ENCODE results near the gene KLF11.

DNA sequence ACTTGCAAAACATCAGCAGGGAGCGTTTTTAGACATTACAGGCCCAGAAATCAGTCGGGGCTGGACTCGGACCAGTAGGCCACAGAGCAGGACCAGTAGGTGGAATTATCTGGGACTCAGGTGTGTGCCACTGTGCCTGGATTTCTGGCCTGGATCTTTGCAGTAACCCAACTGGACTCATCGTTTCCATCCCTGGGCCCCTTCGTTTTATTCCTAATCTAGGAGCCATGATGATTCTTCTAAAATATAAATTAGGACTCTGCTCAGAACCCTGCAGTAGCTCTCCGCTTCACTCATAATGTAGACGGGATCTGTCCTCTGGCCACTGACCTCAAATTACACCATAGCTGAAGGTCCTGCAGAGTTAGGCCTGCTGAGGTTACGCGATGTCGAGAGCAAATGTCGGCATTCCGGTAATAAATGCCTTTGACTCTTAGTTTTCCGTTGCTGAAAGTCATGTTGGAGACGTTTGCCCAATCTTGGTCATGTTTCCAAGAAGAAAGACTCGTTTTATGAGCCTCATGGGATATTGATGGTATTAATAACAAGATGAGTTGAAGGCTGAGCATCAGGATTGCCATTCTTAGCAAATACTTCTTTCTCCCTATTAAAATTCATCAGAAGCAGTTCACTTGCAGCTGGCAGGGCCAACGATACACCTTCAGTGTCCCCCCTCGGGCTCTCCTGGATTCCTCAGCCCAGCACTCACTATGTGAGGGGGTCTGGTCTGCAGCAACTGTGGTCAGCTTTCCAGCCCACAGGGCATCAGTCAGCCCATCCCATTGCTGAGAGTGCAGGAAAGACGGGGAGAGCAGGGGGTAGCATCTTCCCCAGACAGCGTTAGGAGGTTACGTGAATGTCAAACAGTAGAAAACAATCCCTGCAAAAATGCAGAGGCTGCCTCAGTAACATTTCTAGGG is 39.9 kb upstream of the KLF11 start:
- TF ChIP-seq BHLHE40 (IDR thresholded peaks at IDR 0.05; ENCODE audit: low read depth, low read length) = no peak
- TF ChIP-seq, protein P1, sequence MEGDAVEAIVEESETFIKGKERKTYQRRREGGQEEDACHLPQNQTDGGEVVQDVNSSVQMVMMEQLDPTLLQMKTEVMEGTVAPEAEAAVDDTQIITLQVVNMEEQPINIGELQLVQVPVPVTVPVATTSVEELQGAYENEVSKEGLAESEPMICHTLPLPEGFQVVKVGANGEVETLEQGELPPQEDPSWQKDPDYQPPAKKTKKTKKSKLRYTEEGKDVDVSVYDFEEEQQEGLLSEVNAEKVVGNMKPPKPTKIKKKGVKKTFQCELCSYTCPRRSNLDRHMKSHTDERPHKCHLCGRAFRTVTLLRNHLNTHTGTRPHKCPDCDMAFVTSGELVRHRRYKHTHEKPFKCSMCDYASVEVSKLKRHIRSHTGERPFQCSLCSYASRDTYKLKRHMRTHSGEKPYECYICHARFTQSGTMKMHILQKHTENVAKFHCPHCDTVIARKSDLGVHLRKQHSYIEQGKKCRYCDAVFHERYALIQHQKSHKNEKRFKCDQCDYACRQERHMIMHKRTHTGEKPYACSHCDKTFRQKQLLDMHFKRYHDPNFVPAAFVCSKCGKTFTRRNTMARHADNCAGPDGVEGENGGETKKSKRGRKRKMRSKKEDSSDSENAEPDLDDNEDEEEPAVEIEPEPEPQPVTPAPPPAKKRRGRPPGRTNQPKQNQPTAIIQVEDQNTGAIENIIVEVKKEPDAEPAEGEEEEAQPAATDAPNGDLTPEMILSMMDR (IDR thresholded peaks at IDR 0.05) = no peak
- TF ChIP-seq POLR2A (IDR thresholded peaks at IDR 0.05; ENCODE audit: low read length) = no peak
- TF ChIP-seq, protein P2, sequence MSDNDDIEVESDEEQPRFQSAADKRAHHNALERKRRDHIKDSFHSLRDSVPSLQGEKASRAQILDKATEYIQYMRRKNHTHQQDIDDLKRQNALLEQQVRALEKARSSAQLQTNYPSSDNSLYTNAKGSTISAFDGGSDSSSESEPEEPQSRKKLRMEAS (IDR thresholded peaks at IDR 0.05) = no peak
